Raji (cell line): ENCODE results near the gene PIK3R1.

Source experiments
- POLR2A ChIP-seq: IDR thresholded peaks from 2 replicates; pipeline ENCODE4 v1.6.1; 2011; ENCODE audit warnings: low read depth, low read length, control low read depth; ENCODE audit not compliant: insufficient read depth

PIK3R1 gene

DNA sequence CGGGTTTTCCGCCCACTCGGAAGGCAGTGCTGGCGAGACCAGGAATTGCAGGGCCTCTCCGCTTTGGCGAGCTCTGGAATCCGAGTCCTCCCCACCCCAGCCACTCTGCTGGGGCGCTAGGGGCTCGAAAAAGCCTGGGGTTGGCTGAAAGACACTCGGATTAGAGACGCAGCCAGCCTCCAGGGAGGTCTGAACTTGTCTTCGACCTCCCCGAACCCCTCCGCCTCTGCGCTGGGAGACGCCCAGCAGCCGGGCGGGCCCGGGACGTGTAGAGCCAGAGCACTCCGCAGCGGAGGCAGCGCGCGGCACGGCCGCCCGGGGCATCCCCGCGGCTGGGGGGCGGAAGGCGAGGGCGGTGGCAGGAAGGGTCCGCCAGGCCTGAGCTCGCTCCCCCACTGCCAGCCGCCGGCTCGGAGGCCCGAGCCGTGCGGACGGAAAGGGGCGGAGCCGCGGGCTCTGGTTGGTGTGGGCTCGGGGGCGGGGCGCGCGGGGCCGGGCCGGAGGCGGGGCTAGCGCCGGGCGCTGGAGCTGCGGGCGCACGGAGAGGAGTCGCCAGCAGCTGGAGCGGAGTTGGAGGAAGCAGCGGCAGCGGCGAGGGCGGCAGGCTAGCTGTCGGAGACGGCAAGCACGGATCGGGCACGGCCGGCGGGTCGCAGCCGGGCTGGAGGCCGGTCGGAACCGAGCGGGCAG, at the start of gene PIK3R1:
PIK3R1 (plus strand) TSS at position 549 of the 690 bp plus-strand sequence. CDS start 10,920 bp downstream, outside the sequence.
- TF ChIP-seq POLR2A = peak; percentile 92

DNA sequence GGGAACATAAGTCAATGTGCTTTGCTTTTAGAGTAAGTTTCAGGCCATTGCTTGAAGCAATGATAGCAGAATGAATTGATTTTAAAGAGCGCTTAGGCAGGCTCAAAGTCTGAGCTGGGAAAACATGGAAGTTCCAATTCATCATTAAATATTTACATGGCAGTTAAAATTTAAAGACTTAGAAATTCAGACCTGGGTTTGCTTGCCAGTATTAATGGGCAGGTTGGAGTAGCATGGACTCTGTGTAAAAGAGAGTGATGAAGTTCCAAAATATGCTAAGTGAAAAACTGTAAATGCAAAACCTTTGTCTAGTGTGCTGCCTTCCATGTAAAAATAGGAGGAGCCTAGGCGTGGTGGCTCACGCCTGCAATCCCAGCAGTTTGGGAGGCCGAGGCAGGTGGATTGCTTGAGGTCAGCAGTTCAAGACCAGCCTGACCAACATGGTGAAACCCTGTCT, 48.3 kb upstream of the PIK3R1 start:
- no peak for TF ChIP-seq POLR2A

DNA sequence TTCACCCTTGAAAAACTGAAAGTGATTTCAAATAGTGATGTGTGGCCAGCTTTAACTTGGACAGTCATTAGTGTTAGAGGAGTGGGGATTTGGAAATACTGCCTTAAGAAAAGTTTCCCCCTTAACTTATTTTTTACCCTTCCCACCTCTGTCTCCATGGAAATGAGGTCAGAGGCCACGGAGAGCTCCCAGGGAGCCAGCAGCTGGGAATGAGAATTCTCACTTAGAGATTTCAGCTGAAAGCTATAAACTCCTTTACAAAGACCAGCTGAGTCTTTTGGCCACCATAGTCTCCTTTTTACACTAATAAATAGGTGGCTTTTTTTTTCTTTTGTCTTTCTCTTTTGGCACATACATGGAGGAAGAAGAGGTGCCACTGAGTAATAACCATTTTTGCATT, 45.7 kb upstream of the PIK3R1 start:
- TF ChIP-seq POLR2A = no peak

DNA sequence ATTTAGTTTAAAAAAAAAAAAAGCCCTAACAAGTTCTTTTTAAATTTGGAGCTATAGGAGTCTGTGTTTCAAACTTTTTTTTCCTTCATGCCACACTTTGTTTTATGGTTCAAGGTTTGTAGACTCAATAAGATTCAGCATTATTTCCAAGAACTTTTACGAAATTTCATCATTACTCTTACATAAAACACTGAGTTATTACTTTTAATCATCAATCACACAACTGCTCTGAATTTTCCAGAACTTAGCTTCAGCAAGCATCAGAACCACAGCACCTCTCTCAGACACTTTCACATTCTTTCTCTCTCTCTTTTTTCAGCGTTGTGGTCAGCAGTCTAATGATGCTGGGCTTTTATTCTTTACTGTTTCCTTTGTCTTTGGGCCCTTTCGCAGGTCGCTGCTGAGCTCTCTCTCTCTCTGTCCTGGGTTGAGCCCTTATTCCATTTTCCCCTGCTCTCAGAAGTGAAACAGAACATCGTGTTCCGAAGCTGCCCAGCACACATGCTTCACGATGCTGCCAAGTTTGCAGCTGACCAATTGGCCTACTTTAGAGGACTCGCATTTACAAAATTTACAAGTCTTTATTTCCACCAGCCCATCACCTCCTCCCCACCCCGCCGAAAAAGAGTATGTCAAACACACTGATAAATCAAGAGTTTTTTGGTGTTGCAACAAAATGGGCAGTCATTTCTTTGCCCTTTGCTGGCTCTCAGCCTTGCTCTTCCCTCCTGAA, 44.6 kb upstream of the PIK3R1 start:
- TF ChIP-seq POLR2A = no peak

DNA sequence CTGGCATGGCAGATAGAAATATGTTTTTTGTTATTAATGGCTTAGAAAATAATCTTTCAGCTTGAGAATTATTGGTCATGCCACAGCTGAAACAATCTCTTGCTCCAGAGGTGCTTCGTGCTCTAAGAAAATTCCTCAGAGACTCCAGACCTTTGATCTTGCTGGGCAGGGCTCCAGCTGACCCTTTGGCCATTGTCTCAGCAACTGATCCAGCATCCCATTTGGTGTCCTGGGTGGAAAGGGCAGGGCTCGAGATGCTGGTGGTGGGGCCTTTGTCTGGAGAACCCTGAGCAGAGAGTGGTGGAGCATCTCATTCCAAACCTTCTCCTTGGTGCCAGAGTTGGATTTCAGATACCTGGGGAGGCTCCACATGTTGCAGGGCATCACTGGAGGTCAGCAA, 43.2 kb upstream of the PIK3R1 start:
- TF ChIP-seq POLR2A = no peak

DNA sequence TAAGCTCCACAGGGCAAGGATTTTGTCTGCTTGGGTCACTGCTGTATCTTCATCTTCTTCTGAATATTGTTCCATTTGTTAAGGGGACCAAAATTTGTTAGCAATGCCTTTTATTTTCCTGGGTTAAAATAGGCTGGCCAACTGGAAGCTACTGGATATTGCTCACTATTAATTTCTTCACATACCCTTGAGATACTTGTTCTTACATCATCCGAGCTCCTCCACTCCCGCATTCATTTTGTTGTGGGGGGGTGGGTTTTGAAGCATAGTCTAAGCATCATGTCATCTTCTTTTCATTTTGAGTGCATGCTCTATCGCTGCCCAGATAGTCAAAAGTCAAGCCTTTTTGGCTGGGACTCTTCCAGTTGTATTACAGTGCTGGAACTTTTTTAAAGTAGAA, 42.5 kb upstream of the PIK3R1 start:
- TF ChIP-seq POLR2A = no peak

DNA sequence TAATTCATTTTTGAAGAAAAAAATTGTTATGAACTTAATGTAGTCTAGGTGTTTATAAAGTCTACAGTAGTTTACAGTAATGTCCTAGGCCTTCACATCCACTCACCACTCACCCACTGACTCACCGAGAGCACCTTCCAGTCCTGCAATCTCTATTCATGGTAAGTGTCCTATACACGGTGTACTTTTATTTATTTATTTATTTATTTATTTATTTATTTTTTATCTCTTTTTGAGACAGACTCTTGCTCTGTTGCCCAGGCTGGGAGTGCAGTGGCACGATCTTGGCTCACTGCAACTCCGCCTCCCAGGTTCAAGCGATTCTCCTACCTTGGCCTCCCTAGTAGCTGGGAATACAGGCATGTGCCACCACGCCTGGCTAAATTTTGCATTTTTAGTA, 39.3 kb upstream of the PIK3R1 start:
- no peak for TF ChIP-seq POLR2A

DNA sequence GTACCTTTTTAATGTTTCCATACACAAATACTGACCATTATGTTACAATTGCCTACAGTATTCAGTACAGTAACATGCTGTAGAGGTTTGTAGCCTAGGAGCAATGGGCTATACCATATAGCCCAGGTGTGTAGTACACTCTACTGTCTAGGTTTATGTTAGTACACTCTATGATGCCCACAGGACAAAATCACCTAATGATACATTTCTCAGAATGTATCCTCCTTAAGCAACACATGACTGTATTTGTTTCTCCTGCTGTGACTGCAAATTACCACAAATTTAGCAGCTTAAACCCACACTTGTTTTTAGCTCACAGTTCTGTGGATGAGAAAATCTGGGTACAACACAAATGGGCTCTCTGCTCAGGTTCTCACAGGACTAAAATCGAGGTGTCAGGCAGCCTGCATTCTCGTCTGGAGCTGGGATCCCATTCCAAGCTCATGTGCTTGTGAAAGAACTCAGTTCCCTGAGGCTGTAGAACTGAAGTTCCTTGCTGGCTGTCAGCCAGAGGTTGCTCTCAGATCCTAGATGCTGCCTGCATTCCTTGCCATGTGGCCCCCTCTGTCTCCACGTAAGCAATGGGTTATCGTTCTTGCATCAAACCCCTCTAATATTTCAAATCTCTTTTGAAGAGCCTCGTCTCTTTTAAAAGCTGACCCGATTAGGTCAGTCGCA, 38.6 kb upstream of the PIK3R1 start:
- no peak for TF ChIP-seq POLR2A

DNA sequence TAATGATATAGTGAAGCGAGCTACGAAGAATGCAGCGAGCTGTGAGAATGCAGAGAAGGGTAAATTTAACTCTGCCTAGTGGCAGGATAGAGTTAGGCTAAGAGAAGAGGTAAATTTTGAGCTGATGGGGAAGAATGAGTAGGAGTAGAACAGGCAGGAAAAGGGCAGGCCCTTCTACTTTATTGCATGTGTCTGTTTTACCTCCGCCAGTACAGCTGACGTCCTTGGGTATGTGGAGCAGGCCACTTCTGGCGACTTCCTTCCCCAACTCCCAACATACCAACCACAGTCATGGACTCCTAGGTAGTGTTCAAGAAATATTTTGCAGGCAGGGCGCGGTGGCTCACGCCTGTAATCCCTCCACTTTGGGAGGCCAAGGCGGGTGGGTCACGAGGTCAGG, 37.9 kb upstream of the PIK3R1 start:
- no peak for TF ChIP-seq POLR2A

DNA sequence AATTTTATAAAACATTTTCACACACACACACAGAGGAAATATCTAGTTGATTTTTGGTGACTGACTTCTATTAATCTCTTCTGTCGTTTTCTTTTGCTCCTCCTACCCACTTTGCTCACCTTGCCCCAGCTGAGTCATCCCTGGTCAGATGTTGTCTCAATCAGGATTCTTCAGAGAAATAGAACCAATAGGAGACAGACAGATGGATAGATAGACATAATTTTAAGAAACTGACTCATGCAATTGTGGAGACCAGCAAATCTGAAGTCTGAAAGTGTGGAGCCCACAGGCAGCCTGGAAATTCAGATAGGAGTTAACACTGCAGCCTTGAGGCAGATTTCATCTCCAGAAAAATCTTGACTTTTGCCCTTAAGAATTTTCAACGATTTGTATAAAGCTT, 37.0 kb upstream of the PIK3R1 start:
- no peak for TF ChIP-seq POLR2A

DNA sequence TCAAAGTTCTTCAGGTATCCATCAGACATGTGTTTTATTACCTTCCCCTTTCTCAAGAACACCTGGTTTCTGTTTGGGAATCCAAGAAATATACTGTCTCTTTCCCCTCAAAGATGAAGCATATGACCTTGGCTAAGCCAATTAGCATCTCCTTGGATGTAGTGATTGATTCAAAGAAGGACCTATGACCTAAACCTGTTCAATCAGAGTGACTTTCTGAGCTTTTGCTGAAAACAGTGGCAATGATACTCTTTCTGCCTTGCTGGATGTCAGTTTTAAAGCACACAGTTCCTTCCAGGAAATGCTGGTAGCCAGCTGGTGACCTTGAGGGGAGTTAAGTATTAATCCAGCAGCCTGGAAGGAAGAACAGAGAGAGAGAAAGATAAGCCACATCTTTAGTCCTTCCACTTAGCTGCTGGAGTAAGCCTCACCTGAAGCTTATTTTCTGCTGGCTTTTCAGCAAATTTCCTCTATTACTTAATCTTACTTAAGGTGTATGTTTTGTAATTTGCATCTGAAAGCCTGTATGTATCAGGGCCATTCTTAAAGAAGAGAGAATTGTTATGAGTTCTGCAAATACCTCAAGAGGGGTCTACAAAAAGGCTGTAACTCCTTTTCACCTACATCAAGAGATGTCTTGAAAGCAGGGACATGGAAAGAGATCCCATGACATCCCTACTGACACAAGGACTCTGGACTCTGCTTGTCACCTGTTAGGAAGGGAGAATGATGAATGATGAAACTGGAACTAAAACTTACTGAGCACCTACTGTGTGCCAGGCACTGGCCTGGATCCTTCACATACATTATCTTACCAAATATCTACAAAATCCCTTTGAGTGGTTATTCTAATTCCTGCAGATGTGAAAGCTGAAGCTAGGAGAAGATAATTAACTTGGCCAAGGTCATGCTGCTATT, 35.2 kb upstream of the PIK3R1 start:
- TF ChIP-seq POLR2A = no peak

DNA sequence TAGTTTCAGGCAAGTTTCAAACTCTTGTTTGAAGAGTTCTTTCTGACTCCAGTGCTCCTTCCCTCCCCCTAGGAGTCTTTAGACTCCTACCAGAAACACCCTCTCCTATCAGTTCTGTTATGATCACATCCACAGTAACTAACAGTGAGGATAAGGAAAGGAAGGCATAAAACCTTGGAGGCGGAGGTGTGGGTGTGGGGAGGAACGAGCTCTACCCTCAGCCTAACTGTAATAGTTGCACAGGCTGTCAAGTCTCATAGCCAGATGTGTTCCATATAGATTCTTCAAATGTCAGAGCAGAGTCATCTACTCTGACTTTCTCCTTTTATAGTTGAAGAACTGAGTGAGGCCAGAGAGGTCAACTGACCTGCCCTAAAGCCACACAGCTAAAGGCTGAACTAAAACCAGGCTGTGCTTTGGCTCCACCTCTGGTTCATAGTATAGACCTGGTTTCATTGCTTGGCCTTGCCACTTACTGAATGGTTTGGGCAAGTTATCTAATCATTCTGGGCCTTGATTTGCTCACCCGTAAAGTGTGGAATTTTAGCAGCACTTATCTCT, 34.4 kb upstream of the PIK3R1 start:
- TF ChIP-seq POLR2A = no peak

DNA sequence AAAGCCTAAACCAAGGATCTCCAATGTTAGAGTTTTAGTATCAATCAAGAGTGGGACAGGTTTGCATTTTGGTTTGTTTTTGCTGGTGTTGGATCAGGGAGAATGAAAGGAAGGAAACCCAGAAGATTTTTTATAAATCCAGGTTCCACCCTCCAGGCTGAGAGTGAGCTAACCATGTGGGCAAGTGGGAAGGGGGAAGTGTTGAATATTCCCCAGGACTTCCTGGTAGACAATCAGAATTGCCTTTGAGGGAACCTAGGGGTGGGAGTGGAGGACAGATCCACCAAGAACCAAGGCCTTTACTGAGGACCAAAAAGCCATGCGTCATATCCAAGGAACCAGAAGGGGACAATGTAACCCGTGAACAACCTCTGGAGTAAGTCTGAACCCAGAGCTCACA, 33.5 kb upstream of the PIK3R1 start:
- no peak for TF ChIP-seq POLR2A

DNA sequence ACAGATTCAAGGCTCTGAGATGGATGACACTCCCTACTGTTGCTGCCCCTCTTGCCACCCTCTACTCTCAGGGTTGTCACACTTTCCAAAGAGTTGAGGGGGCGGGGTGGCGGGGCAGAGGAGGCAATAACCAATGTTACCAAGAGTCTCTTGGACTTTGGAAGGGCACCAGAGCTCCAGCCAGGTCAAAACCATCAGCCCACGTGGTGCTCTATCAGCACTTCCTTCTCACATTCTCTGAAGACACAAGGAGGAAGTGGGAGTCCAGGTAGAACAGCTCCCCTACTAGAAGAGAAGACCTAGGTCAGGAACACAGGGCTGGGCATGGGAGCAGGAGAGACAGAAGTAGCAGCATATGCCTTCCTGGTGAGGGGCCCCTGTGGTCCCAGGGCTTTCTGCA, 33.0 kb upstream of the PIK3R1 start:
- no peak for TF ChIP-seq POLR2A

DNA sequence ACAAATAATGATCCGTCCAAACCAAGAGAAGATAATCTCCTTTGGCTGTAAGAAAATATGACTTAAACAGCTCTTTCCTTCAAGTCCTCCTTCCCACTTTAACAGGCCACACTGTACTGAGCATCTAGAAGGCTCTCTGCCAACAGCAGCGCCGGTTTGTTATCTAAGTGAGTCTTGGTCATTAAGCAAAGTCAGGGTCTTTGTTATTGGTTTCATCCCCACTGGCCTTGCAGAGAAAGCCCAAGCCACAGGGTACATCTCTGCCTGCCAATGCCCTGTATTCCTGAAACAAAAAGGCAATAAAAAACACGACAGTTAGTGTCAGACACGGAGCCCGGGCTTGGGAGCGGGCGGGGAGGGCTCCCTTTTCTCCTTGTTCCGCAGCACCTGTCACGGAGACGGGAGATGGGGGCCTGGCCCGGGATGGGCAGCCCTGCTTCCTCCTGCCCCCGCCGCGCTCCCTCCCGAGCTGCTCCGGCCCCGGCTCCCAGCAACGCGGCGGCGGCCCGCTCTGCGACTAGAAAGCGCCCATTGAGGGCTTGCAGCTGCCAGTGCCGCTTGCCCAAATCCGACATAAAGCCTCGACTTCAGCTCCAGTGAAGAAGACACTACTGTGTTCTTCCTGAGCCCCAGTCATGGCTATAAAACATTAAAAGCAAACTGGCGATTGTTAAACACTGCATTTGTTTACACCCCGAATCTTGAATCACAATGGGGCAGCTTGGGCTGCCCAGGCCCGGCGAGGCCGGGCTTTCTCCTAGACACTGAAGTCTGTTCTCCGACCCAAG, 28.1 kb upstream of the PIK3R1 start:
- TF ChIP-seq POLR2A = no peak
